Stimulated activated CD4-positive, alpha-beta T cell treated with anti-CD3 and anti-CD28 coated beads, Interleukin-12 subunit alpha, Interleukin-12 subunit beta, amount 100 ng/mL, for 4 hours (primary cell): ENCODE data around the gene KIZ.

Source experiments
- DNase-seq: peaks from one replicate; pipeline ENCODE4 v3.0.0-alpha.2; 2020

KIZ gene

GRCh38 chr20:21272279-21272678, 146.4 kb downstream of the KIZ start:
- no peak for DNase-seq

GRCh38 chr20:21272679-21273078, 146.8 kb downstream of the KIZ start:
- DNase-seq = no peak

GRCh38 chr20:21273755-21274386, 148.0 kb downstream of the KIZ start:
- DNase-seq = no peak

- no peak for DNase-seq
Observed at GRCh38 chr20:21278829-21279228, 152.9 kb downstream of the KIZ start.

GRCh38 chr20:21279706-21280521, 154.0 kb downstream of the KIZ start:
- DNase-seq = no peak

- no peak for DNase-seq
Observed at GRCh38 chr20:21280522-21281016, 154.7 kb downstream of the KIZ start.

GRCh38 chr20:21286775-21287174, 160.9 kb downstream of the KIZ start:
- no peak for DNase-seq

GRCh38 chr20:21288587-21289370, 162.9 kb downstream of the KIZ start:
- DNase-seq = no peak

GRCh38 chr20:21289651-21290050, 163.8 kb downstream of the KIZ start:
- DNase-seq = no peak

GRCh38 chr20:21291026-21291425, 165.1 kb downstream of the KIZ start:
- DNase-seq = no peak

GRCh38 chr20:21294755-21295154, 168.9 kb downstream of the KIZ start:
- DNase-seq = no peak
